Measurements from ENCODE around the gene GSE1. TPM values are rescaled to one million over a fixed set of nuclear protein-coding genes. Genes with fewer than 3 reads are reported as not detected.

GSE1 gene
- total and polyA plus RNA-seq, 2 experiments from 2014 or later, result 32.4 to 135 TPM

DNA sequence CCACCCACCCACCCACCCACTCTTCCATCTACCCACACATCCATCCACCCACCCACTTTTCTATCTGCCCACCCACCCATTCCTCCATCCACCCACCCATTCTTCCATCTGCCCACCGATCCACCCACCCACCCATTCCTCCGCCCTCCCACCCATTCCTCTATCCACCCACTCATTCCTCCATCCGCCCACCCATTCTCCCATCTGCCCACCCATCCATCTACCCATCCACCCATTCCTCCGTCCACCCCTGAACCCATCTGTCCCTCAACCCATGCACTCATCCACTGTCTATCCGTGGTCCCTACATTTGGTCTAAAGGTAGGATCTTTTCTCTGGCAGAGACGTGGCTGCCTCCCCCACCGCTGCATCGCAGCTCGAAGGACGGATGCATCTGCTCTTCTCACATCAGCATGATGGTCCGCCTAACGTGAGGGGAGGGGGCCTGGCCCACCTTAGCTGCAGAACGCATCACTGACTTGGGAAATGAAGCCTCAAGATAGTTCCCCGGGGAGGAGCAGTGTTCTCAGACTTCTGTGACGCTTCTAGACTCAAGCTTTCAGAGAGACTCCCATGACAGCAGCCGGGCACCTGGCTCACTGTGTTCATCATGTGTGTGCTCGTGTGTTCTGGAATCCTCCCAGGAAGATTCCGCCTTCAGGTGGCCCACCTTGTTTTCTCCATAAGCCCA is 17.2 kb upstream of the GSE1 start:
- no peaks in the 10 kb centered on the region for H3K36me3 ChIP-seq (ENCODE audit: insufficient read depth)
- no peaks in the 10 kb centered on the region; the same call in 1 of the 2 replicates for H4K20me1 ChIP-seq (replicated peaks; ENCODE audit: insufficient read depth)
- H3F3A ChIP-seq (replicated peaks; ENCODE audit: low read depth), result peaks cover 6% of the 10 kb centered on the region; the same call in 1 of the 2 replicates
- H3K4me1 Mint-ChIP-seq, result peaks cover 53% of the 10 kb centered on the region
- H3K9me2 ChIP-seq (ENCODE audit: insufficient read depth), result no peaks in the 10 kb centered on the region
- no peak overlapping the region for H3K4me2 ChIP-seq
- TF ChIP-seq ZNF114 (CRISPR knock-in tag; IDR thresholded peaks at IDR 0.05) (no peak), EZH2 (IDR thresholded peaks at IDR 0.05; ENCODE audit: low read depth, unreplicated experiment) (no peak), ZNF331 (CRISPR knock-in tag; IDR thresholded peaks at IDR 0.05; ENCODE audit: low read depth) (no peak), CREB1 (CRISPR knock-in tag; IDR thresholded peaks at IDR 0.05; ENCODE audit: low read depth) (no peak), JUNB (IDR thresholded peaks at IDR 0.05; ENCODE audit: unreplicated experiment) (no peak), NANOG (IDR thresholded peaks at IDR 0.05; ENCODE audit: borderline replicate concordance) (no peak), POLR2AphosphoS5 (IDR thresholded peaks at IDR 0.05; ENCODE audit: low read depth) (no peak)
- TF ChIP-seq, protein P1, sequence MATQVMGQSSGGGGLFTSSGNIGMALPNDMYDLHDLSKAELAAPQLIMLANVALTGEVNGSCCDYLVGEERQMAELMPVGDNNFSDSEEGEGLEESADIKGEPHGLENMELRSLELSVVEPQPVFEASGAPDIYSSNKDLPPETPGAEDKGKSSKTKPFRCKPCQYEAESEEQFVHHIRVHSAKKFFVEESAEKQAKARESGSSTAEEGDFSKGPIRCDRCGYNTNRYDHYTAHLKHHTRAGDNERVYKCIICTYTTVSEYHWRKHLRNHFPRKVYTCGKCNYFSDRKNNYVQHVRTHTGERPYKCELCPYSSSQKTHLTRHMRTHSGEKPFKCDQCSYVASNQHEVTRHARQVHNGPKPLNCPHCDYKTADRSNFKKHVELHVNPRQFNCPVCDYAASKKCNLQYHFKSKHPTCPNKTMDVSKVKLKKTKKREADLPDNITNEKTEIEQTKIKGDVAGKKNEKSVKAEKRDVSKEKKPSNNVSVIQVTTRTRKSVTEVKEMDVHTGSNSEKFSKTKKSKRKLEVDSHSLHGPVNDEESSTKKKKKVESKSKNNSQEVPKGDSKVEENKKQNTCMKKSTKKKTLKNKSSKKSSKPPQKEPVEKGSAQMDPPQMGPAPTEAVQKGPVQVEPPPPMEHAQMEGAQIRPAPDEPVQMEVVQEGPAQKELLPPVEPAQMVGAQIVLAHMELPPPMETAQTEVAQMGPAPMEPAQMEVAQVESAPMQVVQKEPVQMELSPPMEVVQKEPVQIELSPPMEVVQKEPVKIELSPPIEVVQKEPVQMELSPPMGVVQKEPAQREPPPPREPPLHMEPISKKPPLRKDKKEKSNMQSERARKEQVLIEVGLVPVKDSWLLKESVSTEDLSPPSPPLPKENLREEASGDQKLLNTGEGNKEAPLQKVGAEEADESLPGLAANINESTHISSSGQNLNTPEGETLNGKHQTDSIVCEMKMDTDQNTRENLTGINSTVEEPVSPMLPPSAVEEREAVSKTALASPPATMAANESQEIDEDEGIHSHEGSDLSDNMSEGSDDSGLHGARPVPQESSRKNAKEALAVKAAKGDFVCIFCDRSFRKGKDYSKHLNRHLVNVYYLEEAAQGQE (IDR thresholded peaks at IDR 0.05; ENCODE audit: unreplicated experiment), result no peak
- no peaks in the 10 kb centered on the region; the same call in 2 of the 3 replicates for H3K36me3 Mint-ChIP-seq (ENCODE audit: low read depth)
- peaks cover 13% of the 10 kb centered on the region for H3K27me3 Mint-ChIP-seq (ENCODE audit: insufficient read depth, low read depth, poor library complexity)
- no peak for DNase-seq (ENCODE audit: low spot score)
- no peak overlapping the region for H3K4me3 Mint-ChIP-seq
- peaks cover 29% of the 10 kb centered on the region for H3K4me1 ChIP-seq (ENCODE audit: insufficient read depth)
- no peak overlapping the region for H3K4me3 ChIP-seq
- no peak overlapping the region for H3K27ac Mint-ChIP-seq
- no peaks in the 10 kb centered on the region for H3K9me3 Mint-ChIP-seq
- peaks cover 14% of the 10 kb centered on the region for H3K79me2 ChIP-seq (replicated peaks; ENCODE audit: insufficient read depth)
- H2AFZ ChIP-seq, result no peak overlapping the region
- no peak for ATAC-seq
- no peak overlapping the region for H3K27ac ChIP-seq (ENCODE audit: low read depth)
- no peaks in the 10 kb centered on the region for H3K27me3 ChIP-seq (ENCODE audit: insufficient read depth)

DNA sequence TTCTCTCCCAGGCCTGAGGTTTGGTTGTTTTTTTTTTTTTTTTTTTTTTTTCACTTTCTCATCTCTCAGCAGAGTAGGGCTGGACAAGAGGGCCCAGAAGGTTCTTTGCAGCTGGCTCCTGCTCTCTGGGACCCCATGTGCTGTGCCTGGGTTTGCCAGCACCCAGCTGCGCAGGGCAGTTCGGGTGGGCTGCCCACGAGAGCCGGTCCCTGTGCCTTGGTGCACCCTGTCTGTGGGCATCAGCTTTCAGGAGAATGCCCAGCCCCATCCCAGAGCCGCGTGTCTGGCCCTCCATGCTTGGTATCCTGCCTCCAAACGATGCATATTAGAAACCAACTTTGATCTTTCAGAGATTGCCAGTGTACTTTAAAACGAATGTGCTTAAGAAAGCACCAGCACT is 15.0 kb upstream of the GSE1 start:
- Mint-ChIP-seq H3K36me3 (ENCODE audit: low read depth) (no peaks in the 10 kb centered on the region; the same call in 2 of the 3 replicates), H3K27ac (no peak overlapping the region), H3K4me1 (peaks cover 60% of the 10 kb centered on the region), H3K27me3 (ENCODE audit: insufficient read depth, low read depth, poor library complexity) (peaks cover 25% of the 10 kb centered on the region), H3K4me3 (no peak overlapping the region), H3K9me3 (no peaks in the 10 kb centered on the region)
- Histone ChIP-seq H3K36me3 (ENCODE audit: insufficient read depth) (no peaks in the 10 kb centered on the region), H4K20me1 (replicated peaks; ENCODE audit: insufficient read depth) (no peaks in the 10 kb centered on the region; the same call in 1 of the 2 replicates), H2AFZ (no peak overlapping the region), H3K79me2 (replicated peaks; ENCODE audit: insufficient read depth) (peaks cover 4% of the 10 kb centered on the region), H3K4me3 (no peak overlapping the region), H3K9me2 (ENCODE audit: insufficient read depth) (no peaks in the 10 kb centered on the region), H3K27ac (ENCODE audit: low read depth) (no peak overlapping the region), H3K4me1 (ENCODE audit: insufficient read depth) (peaks cover 49% of the 10 kb centered on the region), H3K4me2 (no peak overlapping the region), H3F3A (replicated peaks; ENCODE audit: low read depth) (peaks cover 3% of the 10 kb centered on the region; the same call in 1 of the 2 replicates), H3K27me3 (ENCODE audit: insufficient read depth) (no peaks in the 10 kb centered on the region)
- ATAC-seq (no peak), DNase-seq (ENCODE audit: low spot score) (no peak)
- no peak for TF ChIP-seq EZH2 (IDR thresholded peaks at IDR 0.05; ENCODE audit: low read depth, unreplicated experiment)
- no peak for TF ChIP-seq ZNF331 (CRISPR knock-in tag; IDR thresholded peaks at IDR 0.05; ENCODE audit: low read depth)
- no peak for TF ChIP-seq ETS1 (IDR thresholded peaks at IDR 0.05)
- no peak for TF ChIP-seq NANOG (IDR thresholded peaks at IDR 0.05; ENCODE audit: borderline replicate concordance)
- TF ChIP-seq ZNF114 (CRISPR knock-in tag; IDR thresholded peaks at IDR 0.05), result no peak
- no peak for TF ChIP-seq STAT1 (IDR thresholded peaks at IDR 0.05; ENCODE audit: unreplicated experiment)
- no peak for TF ChIP-seq POLR2AphosphoS5 (IDR thresholded peaks at IDR 0.05; ENCODE audit: low read depth)
- TF ChIP-seq JUNB (IDR thresholded peaks at IDR 0.05; ENCODE audit: unreplicated experiment), result no peak
